Measurements from ENCODE around the gene CSRNP3.

The CSRNP3 gene

GRCh38 chr2:165479856-165480255 is 10.4 kb downstream of the CSRNP3 start:
- H3K27me3 ChIP-seq (ENCODE audit: low read depth): no peaks in the 10 kb centered on the region
- no peaks in the 10 kb centered on the region for H3K36me3 ChIP-seq (replicated peaks)
- no peak overlapping the region for H3K4me3 ChIP-seq
- H3K9me3 ChIP-seq: no peaks in the 10 kb centered on the region
- no peak for DNase-seq (ENCODE audit: low spot score in 2 of 2)
- in situ Hi-C loops (cut with MboI; ENCODE audit: low sequenced_read_pairs): no loop called here
- peaks cover 2% of the 10 kb centered on the region; the same call in 1 of the 2 replicates for H3K4me1 ChIP-seq

- H3K4me3 ChIP-seq: no peak overlapping the region
- peaks cover 24% of the 10 kb centered on the region for H3K4me1 ChIP-seq
- no peaks in the 10 kb centered on the region for H3K36me3 ChIP-seq (replicated peaks)
- H3K27me3 ChIP-seq (ENCODE audit: low read depth): no peaks in the 10 kb centered on the region
- DNase-seq (ENCODE audit: low spot score in 2 of 2): no peak
- H3K9me3 ChIP-seq: no peaks in the 10 kb centered on the region
- in situ Hi-C loops (cut with MboI; ENCODE audit: low sequenced_read_pairs): no loop called here
These were observed 25.1 kb downstream of the CSRNP3 start for GRCh38 chr2:165494573-165494972.

GRCh38 chr2:165497659-165498317 is 28.3 kb downstream of the CSRNP3 start:
- Histone ChIP-seq H3K4me3 (no peak overlapping the region), H3K9me3 (no peaks in the 10 kb centered on the region), H3K27me3 (ENCODE audit: low read depth) (no peaks in the 10 kb centered on the region), H3K36me3 (replicated peaks) (no peaks in the 10 kb centered on the region), H3K4me1 (peaks cover 33% of the 10 kb centered on the region)
- no peak for DNase-seq (ENCODE audit: low spot score in 2 of 2)
- in situ Hi-C loops (cut with MboI; ENCODE audit: low sequenced_read_pairs): no loop called here

GRCh38 chr2:165499131-165499530 is 29.6 kb downstream of the CSRNP3 start:
- peak; percentile 42 to 86 for DNase-seq (ENCODE audit: low spot score in 2 of 2)

GRCh38 chr2:165500001-165500400 is 30.5 kb downstream of the CSRNP3 start:
- H3K27me3 ChIP-seq (ENCODE audit: low read depth): no peaks in the 10 kb centered on the region
- no peak for DNase-seq (ENCODE audit: low spot score in 2 of 2)
- in situ Hi-C loops (cut with MboI; ENCODE audit: low sequenced_read_pairs): no loop called here
- H3K9me3 ChIP-seq: no peaks in the 10 kb centered on the region
- H3K4me3 ChIP-seq: no peak overlapping the region
- H3K4me1 ChIP-seq: peaks cover 18% of the 10 kb centered on the region
- no peaks in the 10 kb centered on the region for H3K36me3 ChIP-seq (replicated peaks)

More at GRCh38 chr2:165499131-165499530, 29.6 kb downstream of the CSRNP3 start:
- in situ Hi-C loops (cut with MboI; ENCODE audit: low sequenced_read_pairs): no loop called here
- H3K4me3 ChIP-seq: no peak overlapping the region
- no peaks in the 10 kb centered on the region for H3K36me3 ChIP-seq (replicated peaks)
- H3K27me3 ChIP-seq (ENCODE audit: low read depth): no peaks in the 10 kb centered on the region
- no peaks in the 10 kb centered on the region for H3K9me3 ChIP-seq
- peaks cover 20% of the 10 kb centered on the region for H3K4me1 ChIP-seq

GRCh38 chr2:165500816-165501215 is 31.3 kb downstream of the CSRNP3 start:
- peaks cover 18% of the 10 kb centered on the region for H3K4me1 ChIP-seq
- no peak overlapping the region for H3K4me3 ChIP-seq
- no peaks in the 10 kb centered on the region for H3K36me3 ChIP-seq (replicated peaks)
- in situ Hi-C loops (cut with MboI; ENCODE audit: low sequenced_read_pairs): no loop called here
- H3K9me3 ChIP-seq: no peaks in the 10 kb centered on the region
- no peak for DNase-seq (ENCODE audit: low spot score in 2 of 2)
- H3K27me3 ChIP-seq (ENCODE audit: low read depth): no peaks in the 10 kb centered on the region

- Histone ChIP-seq H3K36me3 (replicated peaks) (no peaks in the 10 kb centered on the region), H3K9me3 (no peaks in the 10 kb centered on the region), H3K27me3 (ENCODE audit: low read depth) (no peaks in the 10 kb centered on the region), H3K4me3 (no peak overlapping the region), H3K4me1 (peaks cover 7% of the 10 kb centered on the region; the same call in 1 of the 2 replicates)
- DNase-seq (ENCODE audit: low spot score in 2 of 2): no peak
- in situ Hi-C loops (cut with MboI; ENCODE audit: low sequenced_read_pairs): no loop called here
These were observed 36.0 kb downstream of the CSRNP3 start for GRCh38 chr2:165505514-165505913.

GRCh38 chr2:165508927-165509326 is 39.4 kb downstream of the CSRNP3 start:
- DNase-seq (ENCODE audit: low spot score in 2 of 2): no peak
- no peaks in the 10 kb centered on the region for H3K36me3 ChIP-seq (replicated peaks)
- H3K4me3 ChIP-seq: no peak overlapping the region
- H3K9me3 ChIP-seq: no peaks in the 10 kb centered on the region
- in situ Hi-C loops (cut with MboI; ENCODE audit: low sequenced_read_pairs): no loop called here
- H3K4me1 ChIP-seq: no peaks in the 10 kb centered on the region
- H3K27me3 ChIP-seq (ENCODE audit: low read depth): no peaks in the 10 kb centered on the region

GRCh38 chr2:165513479-165513878 is 44.0 kb downstream of the CSRNP3 start:
- Histone ChIP-seq H3K9me3 (no peaks in the 10 kb centered on the region), H3K4me1 (no peaks in the 10 kb centered on the region), H3K27me3 (ENCODE audit: low read depth) (no peaks in the 10 kb centered on the region), H3K4me3 (no peak overlapping the region), H3K36me3 (replicated peaks) (no peaks in the 10 kb centered on the region)
- no peak for DNase-seq (ENCODE audit: low spot score in 2 of 2)
- in situ Hi-C loops (cut with MboI; ENCODE audit: low sequenced_read_pairs): no loop called here

- no peaks in the 10 kb centered on the region for H3K27me3 ChIP-seq (ENCODE audit: low read depth)
- in situ Hi-C loops (cut with MboI; ENCODE audit: low sequenced_read_pairs): no loop called here
- no peaks in the 10 kb centered on the region for H3K9me3 ChIP-seq
- no peak overlapping the region for H3K4me3 ChIP-seq
- peaks cover 12% of the 10 kb centered on the region for H3K4me1 ChIP-seq
- no peak for DNase-seq (ENCODE audit: low spot score in 2 of 2)
- no peaks in the 10 kb centered on the region for H3K36me3 ChIP-seq (replicated peaks)
These were observed 49.1 kb downstream of the CSRNP3 start for GRCh38 chr2:165518611-165519010.

GRCh38 chr2:165522719-165523118 is 53.2 kb downstream of the CSRNP3 start:
- no peaks in the 10 kb centered on the region for H3K27me3 ChIP-seq (ENCODE audit: low read depth)
- DNase-seq (ENCODE audit: low spot score in 2 of 2): peak; percentile 55 to 93
- H3K4me1 ChIP-seq: peaks cover 12% of the 10 kb centered on the region
- no peak overlapping the region for H3K4me3 ChIP-seq
- H3K9me3 ChIP-seq: no peaks in the 10 kb centered on the region
- no peaks in the 10 kb centered on the region for H3K36me3 ChIP-seq (replicated peaks)
- in situ Hi-C loops (cut with MboI; ENCODE audit: low sequenced_read_pairs): no loop called here

GRCh38 chr2:165524720-165525119 is 55.2 kb downstream of the CSRNP3 start:
- H3K36me3 ChIP-seq (replicated peaks): no peaks in the 10 kb centered on the region
- in situ Hi-C loops (cut with MboI; ENCODE audit: low sequenced_read_pairs): no loop called here
- H3K9me3 ChIP-seq: no peaks in the 10 kb centered on the region
- H3K27me3 ChIP-seq (ENCODE audit: low read depth): no peaks in the 10 kb centered on the region
- H3K4me1 ChIP-seq: peaks cover 12% of the 10 kb centered on the region
- no peak for DNase-seq (ENCODE audit: low spot score in 2 of 2)
- H3K4me3 ChIP-seq: no peak overlapping the region

- no peak for DNase-seq (ENCODE audit: low spot score in 2 of 2)
- H3K4me1 ChIP-seq: no peaks in the 10 kb centered on the region
- H3K9me3 ChIP-seq: no peaks in the 10 kb centered on the region
- no peaks in the 10 kb centered on the region for H3K27me3 ChIP-seq (ENCODE audit: low read depth)
- in situ Hi-C loops (cut with MboI; ENCODE audit: low sequenced_read_pairs): no loop called here
- H3K4me3 ChIP-seq: no peak overlapping the region
- H3K36me3 ChIP-seq (replicated peaks): no peaks in the 10 kb centered on the region
These were observed 59.2 kb downstream of the CSRNP3 start for GRCh38 chr2:165528691-165529090.

GRCh38 chr2:165529130-165529529 is 59.6 kb downstream of the CSRNP3 start:
- H3K27me3 ChIP-seq (ENCODE audit: low read depth): no peaks in the 10 kb centered on the region
- in situ Hi-C loops (cut with MboI; ENCODE audit: low sequenced_read_pairs): no loop called here
- no peaks in the 10 kb centered on the region for H3K4me1 ChIP-seq
- no peaks in the 10 kb centered on the region for H3K36me3 ChIP-seq (replicated peaks)
- no peaks in the 10 kb centered on the region for H3K9me3 ChIP-seq
- DNase-seq (ENCODE audit: low spot score in 2 of 2): no peak
- no peak overlapping the region for H3K4me3 ChIP-seq

- Histone ChIP-seq H3K4me1 (no peaks in the 10 kb centered on the region), H3K9me3 (no peaks in the 10 kb centered on the region), H3K36me3 (replicated peaks) (no peaks in the 10 kb centered on the region), H3K27me3 (ENCODE audit: low read depth) (no peaks in the 10 kb centered on the region), H3K4me3 (no peak overlapping the region)
- no peak for DNase-seq (ENCODE audit: low spot score in 2 of 2)
- in situ Hi-C loops (cut with MboI; ENCODE audit: low sequenced_read_pairs): no loop called here
These were observed 63.8 kb downstream of the CSRNP3 start for GRCh38 chr2:165533331-165533730.
